GM19397 (cell line): ENCODE data around the gene GPR18.

Experiments
- ATAC-seq: cut with Tn5 transposase; IDR thresholded peaks from one replicate; pipeline ENCODE4 v1.9.1; 2021; ENCODE audit warnings: mild to moderate bottlenecking, moderate library complexity; ENCODE audit not compliant: unreplicated experiment

The GPR18 gene, protein sequence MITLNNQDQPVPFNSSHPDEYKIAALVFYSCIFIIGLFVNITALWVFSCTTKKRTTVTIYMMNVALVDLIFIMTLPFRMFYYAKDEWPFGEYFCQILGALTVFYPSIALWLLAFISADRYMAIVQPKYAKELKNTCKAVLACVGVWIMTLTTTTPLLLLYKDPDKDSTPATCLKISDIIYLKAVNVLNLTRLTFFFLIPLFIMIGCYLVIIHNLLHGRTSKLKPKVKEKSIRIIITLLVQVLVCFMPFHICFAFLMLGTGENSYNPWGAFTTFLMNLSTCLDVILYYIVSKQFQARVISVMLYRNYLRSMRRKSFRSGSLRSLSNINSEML

DNA sequence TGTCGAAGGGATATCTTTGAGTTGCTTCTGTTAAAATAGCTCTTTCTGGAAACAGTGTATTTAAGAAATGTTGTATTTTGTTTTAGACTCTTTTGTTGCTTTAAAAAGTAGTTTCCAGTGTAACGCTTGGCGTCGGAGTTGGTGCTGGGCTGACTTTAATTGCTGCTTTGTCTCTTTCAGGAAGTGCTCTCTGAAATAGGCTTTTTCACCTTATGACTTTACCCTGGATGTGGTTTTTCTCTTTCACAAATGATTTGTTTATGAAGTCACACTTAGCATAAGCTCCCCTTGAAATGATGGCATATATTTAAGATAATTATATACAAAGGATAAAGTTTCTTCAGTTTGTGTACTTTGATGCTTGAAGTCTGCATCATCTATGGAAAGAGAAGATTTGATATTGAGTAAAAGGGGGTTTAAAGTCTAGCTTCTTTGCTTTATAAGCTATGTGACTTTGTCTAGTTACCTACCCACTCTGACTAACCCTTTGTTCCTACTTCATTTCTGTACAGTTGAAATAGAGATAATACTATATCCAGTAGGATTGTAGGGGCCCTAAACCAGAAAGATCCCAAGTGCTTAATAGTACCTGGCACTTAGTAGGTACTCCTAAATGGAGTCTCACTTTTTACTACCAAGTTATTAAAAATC, at the start of gene GPR18:
TSS of gene GPR18 (minus strand) at position 170 of the 651 bp plus-strand sequence. CDS start 2,507 bp downstream, outside the sequence.
- ATAC-seq, result peak; percentile 74

- ATAC-seq, result no peak
Measured at GRCh38 chr13:99307648-99308339, 49.6 kb upstream of the GPR18 start.

DNA sequence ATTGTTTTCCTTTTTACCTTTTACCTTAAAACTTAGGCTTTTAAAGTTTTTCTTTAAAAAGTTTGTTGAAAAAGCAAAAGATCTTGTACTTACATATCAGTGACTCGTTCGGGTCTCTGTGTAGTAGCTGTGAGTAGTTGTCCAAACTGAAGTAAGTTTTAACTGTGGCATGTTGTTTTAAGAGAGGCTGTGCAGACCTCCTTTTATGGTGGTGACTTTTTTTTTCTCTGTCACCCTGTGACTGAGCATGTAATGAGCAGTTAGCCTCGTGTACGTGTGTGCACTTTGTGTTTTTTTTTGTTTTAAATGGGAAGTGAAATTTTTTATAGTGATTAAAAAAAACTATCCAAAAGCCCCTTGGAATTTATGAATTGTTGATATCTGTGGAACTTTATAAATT, 49.1 kb upstream of the GPR18 start, which contains the start of gene GPR183:
TSS of gene GPR183 (minus strand) at position 153 of the 400 bp plus-strand sequence. CDS start 11,254 bp downstream, outside the sequence.
- peak; percentile 50 for ATAC-seq

DNA sequence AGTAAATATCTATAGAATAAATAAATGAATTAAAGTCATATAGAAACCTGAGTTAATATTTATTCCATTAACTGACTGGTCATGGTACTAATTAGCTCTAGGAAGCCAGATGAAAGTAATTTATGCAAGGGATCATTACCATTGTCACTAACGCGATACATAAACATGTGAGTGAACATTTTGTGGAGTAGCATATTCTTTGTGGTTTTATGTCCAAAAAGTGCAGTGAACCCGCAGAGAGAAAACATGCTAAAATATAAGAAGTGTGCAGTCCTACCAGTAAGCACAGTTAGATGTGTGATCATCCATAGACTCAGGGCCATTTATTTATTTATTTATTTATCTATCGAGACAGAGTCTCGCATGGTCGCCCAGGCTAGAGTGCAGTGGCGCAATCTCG, 47.4 kb upstream of the GPR18 start:
- ATAC-seq, result no peak

GRCh38 chr13:99305158-99305557, 47.0 kb upstream of the GPR18 start:
- no peak for ATAC-seq

GRCh38 chr13:99304541-99304940, 46.4 kb upstream of the GPR18 start:
- no peak for ATAC-seq

- ATAC-seq, result no peak
Measured at GRCh38 chr13:99303863-99304521, 45.8 kb upstream of the GPR18 start.

GRCh38 chr13:99302637-99303505, 44.7 kb upstream of the GPR18 start:
- no peak for ATAC-seq

DNA sequence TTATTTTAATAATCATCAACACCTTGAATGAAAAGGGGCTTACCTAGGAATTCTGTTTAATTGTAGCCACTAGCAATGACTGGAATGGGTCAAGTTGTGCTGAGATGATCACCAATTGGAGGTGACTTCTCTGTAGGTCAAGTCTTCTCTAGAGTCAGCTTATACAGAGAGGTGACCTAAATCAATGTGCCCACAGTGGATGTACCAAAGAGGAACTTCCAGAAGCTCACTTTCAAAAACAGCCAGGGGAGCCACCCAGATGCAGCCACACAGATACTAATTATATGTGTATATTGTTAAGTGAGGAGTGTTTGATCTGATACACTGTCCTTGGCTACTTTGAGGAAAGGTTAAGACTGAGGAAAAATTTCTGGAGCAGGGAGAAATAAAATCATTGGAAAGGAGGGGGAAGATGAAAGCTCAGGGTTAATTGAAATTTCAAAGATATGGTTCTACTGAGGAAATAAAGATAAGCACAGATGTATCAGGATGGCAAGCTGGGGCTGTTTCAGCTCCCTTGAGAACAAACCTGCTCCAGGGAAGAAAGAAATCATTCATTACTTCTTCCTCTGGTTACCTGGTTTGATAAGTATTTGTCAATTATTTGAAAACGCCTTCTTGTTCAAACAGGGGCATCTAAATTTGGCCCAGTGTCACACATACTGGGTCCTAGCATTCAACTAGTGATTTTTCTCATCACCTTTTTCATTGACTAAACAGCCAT, 43.9 kb upstream of the GPR18 start:
- ATAC-seq, result no peak

DNA sequence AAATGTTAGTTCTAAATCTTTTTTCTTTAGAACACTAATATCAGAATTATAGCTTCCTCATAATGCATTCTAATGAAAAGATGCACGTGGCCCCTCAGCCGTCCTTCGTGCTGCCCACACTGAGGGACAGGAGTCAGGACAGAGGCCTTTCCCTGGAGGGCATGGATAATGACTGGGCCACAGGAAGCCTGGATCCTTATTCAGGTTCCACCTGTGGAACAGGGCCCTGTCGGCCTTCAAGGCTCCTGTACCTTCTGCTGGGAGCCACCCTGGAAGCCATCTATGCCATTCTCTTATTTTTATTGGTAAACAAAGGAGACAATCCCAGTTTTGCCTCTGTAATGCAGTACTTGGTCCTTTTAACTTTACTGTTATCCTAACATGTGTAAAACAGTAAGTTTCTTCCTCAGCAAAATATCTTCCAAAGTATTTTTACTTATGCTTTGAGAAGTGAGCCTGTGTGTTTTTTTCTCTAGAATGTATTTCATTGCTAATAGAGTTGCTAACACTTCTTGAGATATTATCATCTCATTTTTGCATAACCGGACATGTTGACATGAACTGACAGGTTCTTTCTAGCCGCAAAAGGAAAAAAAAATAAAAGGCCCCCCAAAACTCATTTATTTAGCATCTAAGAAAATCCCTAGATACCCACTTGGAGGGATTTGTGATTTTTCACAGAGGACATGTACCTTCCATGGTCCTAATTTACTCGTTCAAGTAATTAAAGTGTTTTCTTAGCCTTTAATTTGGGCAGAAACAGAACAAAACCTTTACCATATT, 43.1 kb upstream of the GPR18 start:
- ATAC-seq, result no peak

- no peak for ATAC-seq
Measured at GRCh38 chr13:99299920-99300341, 41.8 kb upstream of the GPR18 start.

DNA sequence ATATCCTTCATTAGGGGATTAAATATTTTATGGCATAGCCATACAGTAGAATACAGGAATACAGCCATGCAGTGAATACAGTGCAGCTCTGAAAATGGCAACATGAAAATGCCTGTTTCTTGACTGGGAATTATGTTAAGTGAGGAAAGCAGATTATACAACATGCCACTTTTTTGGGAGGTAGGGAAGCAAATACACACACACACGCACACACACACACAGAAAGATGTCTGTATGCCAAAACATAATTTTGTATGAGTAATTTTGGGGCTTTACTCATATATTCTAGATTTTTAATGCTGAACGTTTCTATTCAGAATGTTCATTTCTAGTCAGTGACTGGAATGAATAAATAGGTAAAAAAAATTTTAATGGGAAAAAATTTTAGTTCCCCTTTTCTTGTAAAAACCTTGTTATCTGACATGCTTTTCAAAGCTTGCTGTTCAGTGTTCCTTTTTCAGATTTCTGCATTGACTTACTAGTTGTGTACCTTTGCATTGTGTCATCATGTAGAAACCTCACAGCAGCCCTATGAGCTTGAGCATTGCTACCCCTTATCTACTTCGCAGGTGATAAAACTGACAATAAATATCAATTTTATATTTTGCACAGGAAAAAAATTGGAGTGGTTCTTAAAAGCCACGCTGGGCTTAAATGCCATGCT, 41.2 kb upstream of the GPR18 start:
- ATAC-seq, result no peak

DNA sequence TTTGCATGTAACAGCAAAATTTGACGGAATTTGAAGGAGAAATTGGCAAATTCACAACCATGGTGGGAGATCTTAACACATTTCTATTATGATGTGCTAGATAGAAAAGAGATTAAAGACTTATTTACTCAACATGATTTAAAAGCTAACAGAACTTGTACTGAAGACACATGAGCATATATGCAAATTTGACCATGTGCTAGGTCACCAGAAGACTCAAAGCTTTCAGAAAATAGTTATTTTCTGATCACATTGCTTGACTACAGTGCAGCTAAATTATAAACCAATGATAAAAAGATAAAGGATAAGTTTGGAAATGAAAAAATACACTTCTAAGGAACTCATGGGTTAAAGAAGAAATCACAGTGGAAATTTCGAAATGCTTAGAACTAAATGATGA, 39.9 kb upstream of the GPR18 start:
- no peak for ATAC-seq

- no peak for ATAC-seq
Measured at GRCh38 chr13:99297331-99297730, 39.2 kb upstream of the GPR18 start.

- ATAC-seq, result peak; percentile 48
Measured at GRCh38 chr13:99296398-99296797, 38.2 kb upstream of the GPR18 start.

GRCh38 chr13:99295488-99296252, 37.5 kb upstream of the GPR18 start:
- no peak for ATAC-seq

GRCh38 chr13:99294958-99295357, 36.8 kb upstream of the GPR18 start:
- no peak for ATAC-seq

- no peak for ATAC-seq
Measured at GRCh38 chr13:99294198-99294597, 36.0 kb upstream of the GPR18 start.
